AML-193 (cell line): ENCODE results near the gene FADS1.

Experiments
- DNase-seq, 2 experiments: peaks; one replicate each; lab custom pipeline; 2025; lab: John Stamatoyannopoulos, UW

FADS1 gene

GRCh38 chr11:61826930-61827570 is 10.2 kb upstream of the FADS1 start:
- peak; percentile 51 to 67 for DNase-seq

- no peak for DNase-seq
Measured at GRCh38 chr11:61820174-61820573, 3.4 kb upstream of the FADS1 start.

- DNase-seq = no peak
Measured at GRCh38 chr11:61817471-61818202, 834 bp upstream of the FADS1 start.

- peak in 1 of 2 experiments; percentile 40 for DNase-seq
Measured at GRCh38 chr11:61815790-61816735, 740 bp downstream of the FADS1 start.

GRCh38 chr11:61814958-61815789 is 1.6 kb downstream of the FADS1 start:
- DNase-seq = peak; percentile 91 to 93

GRCh38 chr11:61814247-61814957 is 2.4 kb downstream of the FADS1 start:
- peak in 1 of 2 experiments; percentile 36 for DNase-seq

- DNase-seq = no peak
Measured at GRCh38 chr11:61812736-61813411, 3.9 kb downstream of the FADS1 start.

- no peak for DNase-seq
Measured at GRCh38 chr11:61811831-61812230, 5.0 kb downstream of the FADS1 start.

- DNase-seq = no peak
Measured at GRCh38 chr11:61810671-61811175, 6.1 kb downstream of the FADS1 start.

- DNase-seq = no peak
Measured at GRCh38 chr11:61806785-61807184, 10.0 kb downstream of the FADS1 start.

GRCh38 chr11:61805146-61805545 is 11.7 kb downstream of the FADS1 start:
- DNase-seq = no peak

GRCh38 chr11:61803889-61804647 is 12.7 kb downstream of the FADS1 start:
- DNase-seq = no peak

GRCh38 chr11:61802605-61803004 is 14.2 kb downstream of the FADS1 start:
- DNase-seq = no peak

- DNase-seq = no peak
Measured at GRCh38 chr11:61800331-61801281, 16.2 kb downstream of the FADS1 start.

- DNase-seq = no peak
Measured at GRCh38 chr11:61799665-61800284, 17.0 kb downstream of the FADS1 start.

GRCh38 chr11:61797263-61797944 is 19.4 kb downstream of the FADS1 start:
- peak; percentile 70 to 74 for DNase-seq

GRCh38 chr11:61795876-61796526 is 20.8 kb downstream of the FADS1 start:
- DNase-seq = no peak
